Activated naive CD8-positive, alpha-beta T cell treated with anti-CD3 and anti-CD28 coated beads, Interleukin-2, amount 50 U/mL, for 24 hours (primary cell): Measurements from ENCODE around the gene TMEM212.
"Not testable (repeated sequence)": the region's sequence is repeated elsewhere in the genome, so short reads cannot be mapped to it uniquely, and the experiment has no call there.

Experiments used
- ATAC-seq: fragments of 150-1000 bp; cut with Tn5 transposase; one replicate; pipeline ENCODE4 v1.10.0; 2021
- DNase-seq: peaks from one replicate; pipeline ENCODE4 v3.0.0; 2021
- H3K27ac Mint-ChIP-seq: one replicate; pipeline ENCODE4 v1.8.0; 2021; ENCODE audit warnings: mild to moderate bottlenecking, mixed read lengths
- H3K27me3 Mint-ChIP-seq: one replicate; pipeline ENCODE4 v1.8.0; 2021; ENCODE audit warnings: mixed read lengths
- H3K36me3 Mint-ChIP-seq: one replicate; pipeline ENCODE4 v1.8.0; 2021; ENCODE audit warnings: low read depth, mixed read lengths
- H3K4me1 Mint-ChIP-seq: one replicate; pipeline ENCODE4 v1.8.0; 2021; ENCODE audit warnings: mixed read lengths
- H3K4me3 Mint-ChIP-seq: one replicate; pipeline ENCODE4 v1.8.0; 2021; ENCODE audit warnings: mild to moderate bottlenecking, moderate library complexity, mixed read lengths
- H3K9me3 Mint-ChIP-seq: one replicate; pipeline ENCODE4 v1.8.0; 2021; ENCODE audit warnings: mixed read lengths

TMEM212 gene

DNA sequence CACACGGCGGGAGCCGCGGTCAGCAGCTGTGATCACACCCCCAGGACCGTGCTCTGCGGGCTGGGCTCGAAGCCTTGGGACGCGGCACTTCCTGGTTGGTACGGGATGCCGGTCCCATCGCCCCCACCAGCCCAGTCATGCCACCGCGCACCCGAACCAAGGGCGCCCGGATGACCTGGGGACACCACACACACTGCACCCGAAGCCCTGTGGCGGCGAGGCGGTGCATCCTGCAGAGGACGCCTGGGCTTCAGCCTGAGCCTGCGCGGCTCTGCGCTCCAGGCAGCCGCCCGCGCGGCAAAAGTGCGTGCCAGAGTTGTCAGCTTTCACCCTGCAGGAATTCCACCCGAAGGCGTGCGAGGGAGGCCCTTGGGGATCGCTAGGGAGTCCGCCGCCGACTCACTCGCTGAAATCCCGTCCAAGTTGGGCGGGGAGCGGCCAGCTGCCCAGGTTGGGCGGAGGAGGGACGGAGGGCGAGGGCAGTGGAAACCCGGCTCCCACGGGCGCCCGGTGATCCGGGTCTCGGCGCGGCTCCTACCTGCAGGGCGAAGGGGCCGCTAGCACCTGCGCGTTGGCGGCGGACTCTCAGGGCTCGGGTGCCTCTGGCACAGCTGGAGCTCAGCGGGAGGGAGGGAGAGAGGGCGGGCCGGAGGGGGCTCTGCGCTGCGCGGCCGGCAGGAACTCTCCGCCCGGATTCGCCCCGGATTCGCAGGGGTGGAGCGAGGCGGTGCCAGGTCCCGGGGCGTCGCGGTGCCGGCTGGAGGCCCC, 33.1 kb upstream of the TMEM212 start, which contains the start of gene PLD1:
PLD1 (minus strand) TSS at position 623 of the 768 bp plus-strand sequence. CDS start 72,432 bp downstream, outside the sequence.
- ATAC-seq: peak; percentile 70
- H3K27me3 Mint-ChIP-seq: peaks cover 44% of the 10 kb centered on the region
- peak within 1 kb of the TSS; percentile 37 for H3K27ac Mint-ChIP-seq
- peaks cover 29% of the 10 kb centered on the region for H3K4me1 Mint-ChIP-seq
- H3K36me3 Mint-ChIP-seq: no peaks in the 10 kb centered on the region
- no peaks in the 10 kb centered on the region for H3K9me3 Mint-ChIP-seq
- H3K4me3 Mint-ChIP-seq: peak within 1 kb of the TSS; percentile 66
- DNase-seq: peak; percentile 56

- peaks cover 29% of the 10 kb centered on the region for H3K4me1 Mint-ChIP-seq
- ATAC-seq (no peak), DNase-seq (no peak)
- peak overlapping the region; percentile 66 for H3K4me3 Mint-ChIP-seq
- H3K36me3 Mint-ChIP-seq: no peaks in the 10 kb centered on the region
- peaks cover 47% of the 10 kb centered on the region for H3K27me3 Mint-ChIP-seq
- H3K27ac Mint-ChIP-seq: no peak overlapping the region
- no peaks in the 10 kb centered on the region for H3K9me3 Mint-ChIP-seq
These were observed 32.4 kb upstream of the TMEM212 start for GRCh38 chr3:171810629-171811294.

- Mint-ChIP-seq H3K4me1 (peaks cover 29% of the 10 kb centered on the region), H3K36me3 (no peaks in the 10 kb centered on the region), H3K9me3 (no peaks in the 10 kb centered on the region), H3K4me3 (no peak overlapping the region), H3K27ac (no peak overlapping the region), H3K27me3 (peaks cover 47% of the 10 kb centered on the region)
- ATAC-seq: no peak
- no peak for DNase-seq
These were observed 31.7 kb upstream of the TMEM212 start for GRCh38 chr3:171811295-171811912.

DNA sequence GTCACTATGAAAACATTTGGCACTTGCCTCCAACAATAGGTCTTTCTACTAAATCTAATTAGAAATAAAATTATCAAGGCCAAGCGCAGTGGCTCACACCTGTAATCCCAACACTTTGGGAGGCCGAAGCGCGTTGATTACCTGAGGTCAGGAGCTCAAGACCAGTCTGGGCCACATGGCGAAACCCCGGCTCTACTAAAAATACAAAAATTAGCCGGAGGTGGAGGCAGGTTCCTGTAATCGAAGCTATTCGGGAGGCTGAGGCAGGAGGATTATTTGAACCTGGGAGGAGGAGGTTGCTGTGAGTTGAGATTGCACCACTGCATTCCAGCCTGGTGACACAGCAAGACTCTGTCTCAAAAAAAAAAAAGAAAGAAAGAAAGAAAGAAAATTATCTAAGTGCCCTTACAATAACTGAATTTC, 31.2 kb upstream of the TMEM212 start:
- Mint-ChIP-seq H3K4me3 (no peak overlapping the region), H3K27me3 (peaks cover 45% of the 10 kb centered on the region), H3K27ac (no peak overlapping the region), H3K4me1 (peaks cover 29% of the 10 kb centered on the region), H3K9me3 (no peaks in the 10 kb centered on the region), H3K36me3 (no peaks in the 10 kb centered on the region)
- DNase-seq (no peak), ATAC-seq (no peak)

DNA sequence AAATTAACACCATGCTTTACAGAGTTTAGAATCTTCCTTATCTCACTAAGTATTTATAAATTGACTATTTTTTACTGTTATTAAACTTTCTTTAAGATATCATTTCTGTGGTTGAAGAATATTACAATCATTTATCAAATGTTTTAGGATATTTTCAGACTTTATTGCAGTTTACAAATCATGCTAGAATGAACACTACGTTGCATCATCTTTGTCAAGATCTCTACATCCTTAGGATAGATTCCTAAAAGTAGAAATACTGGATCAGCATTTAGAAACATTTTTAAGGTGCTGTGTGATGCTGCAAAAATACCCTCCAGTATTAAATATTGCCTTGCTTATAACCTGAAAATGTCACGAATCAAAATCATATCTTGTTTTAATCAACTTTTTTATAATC, 30.3 kb upstream of the TMEM212 start:
- no peak overlapping the region for H3K27ac Mint-ChIP-seq
- no peak for DNase-seq
- H3K4me1 Mint-ChIP-seq: peaks cover 29% of the 10 kb centered on the region
- peaks cover 44% of the 10 kb centered on the region for H3K27me3 Mint-ChIP-seq
- no peak for ATAC-seq
- no peaks in the 10 kb centered on the region for H3K36me3 Mint-ChIP-seq
- H3K9me3 Mint-ChIP-seq: no peaks in the 10 kb centered on the region
- no peak overlapping the region for H3K4me3 Mint-ChIP-seq

GRCh38 chr3:171813278-171813896, 29.8 kb upstream of the TMEM212 start:
- Mint-ChIP-seq H3K4me1 (peaks cover 29% of the 10 kb centered on the region), H3K36me3 (no peaks in the 10 kb centered on the region), H3K27me3 (peaks cover 42% of the 10 kb centered on the region), H3K27ac (peak overlapping the region; percentile 67), H3K9me3 (no peaks in the 10 kb centered on the region), H3K4me3 (no peak overlapping the region)
- DNase-seq (no peak), ATAC-seq (no peak)

GRCh38 chr3:171813897-171814460, 29.2 kb upstream of the TMEM212 start:
- H3K9me3 Mint-ChIP-seq: no peaks in the 10 kb centered on the region
- no peak overlapping the region for H3K4me3 Mint-ChIP-seq
- ATAC-seq (peak; percentile 78), DNase-seq (peak; percentile 31)
- peaks cover 29% of the 10 kb centered on the region for H3K4me1 Mint-ChIP-seq
- H3K27ac Mint-ChIP-seq: peak overlapping the region; percentile 67
- H3K36me3 Mint-ChIP-seq: no peaks in the 10 kb centered on the region
- H3K27me3 Mint-ChIP-seq: peaks cover 43% of the 10 kb centered on the region

- Mint-ChIP-seq H3K4me1 (peaks cover 23% of the 10 kb centered on the region), H3K27me3 (peaks cover 40% of the 10 kb centered on the region)
- H3K4me3 Mint-ChIP-seq, DNase-seq, H3K36me3 Mint-ChIP-seq, H3K9me3 Mint-ChIP-seq, ATAC-seq, H3K27ac Mint-ChIP-seq: not testable (repeated sequence)
These were observed 28.5 kb upstream of the TMEM212 start for GRCh38 chr3:171814662-171815061.

GRCh38 chr3:171815973-171816595, 27.1 kb upstream of the TMEM212 start:
- no peak for ATAC-seq
- H3K9me3 Mint-ChIP-seq: no peaks in the 10 kb centered on the region
- no peaks in the 10 kb centered on the region for H3K36me3 Mint-ChIP-seq
- peaks cover 16% of the 10 kb centered on the region for H3K4me1 Mint-ChIP-seq
- H3K27ac Mint-ChIP-seq: no peak overlapping the region
- H3K4me3 Mint-ChIP-seq: no peak overlapping the region
- peaks cover 33% of the 10 kb centered on the region for H3K27me3 Mint-ChIP-seq
- no peak for DNase-seq

GRCh38 chr3:171817074-171817800, 25.9 kb upstream of the TMEM212 start:
- ATAC-seq (no peak), DNase-seq (no peak)
- no peak overlapping the region for H3K27ac Mint-ChIP-seq
- H3K4me1 Mint-ChIP-seq: peaks cover 28% of the 10 kb centered on the region
- H3K9me3 Mint-ChIP-seq: no peaks in the 10 kb centered on the region
- H3K36me3 Mint-ChIP-seq: no peaks in the 10 kb centered on the region
- H3K4me3 Mint-ChIP-seq: no peak overlapping the region
- peaks cover 29% of the 10 kb centered on the region for H3K27me3 Mint-ChIP-seq

DNA sequence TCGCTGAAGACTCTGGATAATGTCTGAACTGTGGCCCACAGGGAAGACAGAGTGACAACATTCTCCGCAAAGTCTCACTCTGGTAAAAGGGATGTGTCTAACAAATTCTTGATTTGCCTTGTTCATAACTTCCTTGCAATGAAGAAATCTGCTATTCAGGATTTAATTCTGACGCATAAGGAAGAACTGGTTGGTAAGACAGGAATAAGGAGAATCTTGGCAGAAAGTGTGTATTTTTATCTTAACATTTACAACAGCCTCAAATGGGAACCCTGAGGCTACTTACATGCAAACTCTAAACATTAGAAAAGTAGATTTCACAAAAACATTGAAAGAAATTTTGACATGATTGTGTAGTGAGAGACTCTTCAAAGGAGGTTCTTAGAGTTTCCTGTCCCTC, 22.1 kb upstream of the TMEM212 start:
- Mint-ChIP-seq H3K4me3 (no peak overlapping the region), H3K4me1 (peaks cover 13% of the 10 kb centered on the region), H3K27me3 (peaks cover 17% of the 10 kb centered on the region), H3K9me3 (no peaks in the 10 kb centered on the region), H3K27ac (no peak overlapping the region), H3K36me3 (no peaks in the 10 kb centered on the region)
- no peak for ATAC-seq
- no peak for DNase-seq

GRCh38 chr3:171821778-171822358, 21.3 kb upstream of the TMEM212 start:
- ATAC-seq (peak; percentile 68), DNase-seq (no peak)
- no peak overlapping the region for H3K27ac Mint-ChIP-seq

GRCh38 chr3:171822431-171823106, 20.6 kb upstream of the TMEM212 start:
- Mint-ChIP-seq H3K4me1 (peaks cover 17% of the 10 kb centered on the region), H3K4me3 (no peak overlapping the region), H3K27me3 (peaks cover 25% of the 10 kb centered on the region), H3K9me3 (no peaks in the 10 kb centered on the region), H3K27ac (no peak overlapping the region), H3K36me3 (no peaks in the 10 kb centered on the region)
- DNase-seq: no peak
- no peak for ATAC-seq

More at GRCh38 chr3:171821778-171822358, 21.3 kb upstream of the TMEM212 start:
- Mint-ChIP-seq H3K9me3 (no peaks in the 10 kb centered on the region), H3K27me3 (peaks cover 21% of the 10 kb centered on the region), H3K4me1 (peaks cover 13% of the 10 kb centered on the region), H3K4me3 (no peak overlapping the region), H3K36me3 (no peaks in the 10 kb centered on the region)
